Measurements from ENCODE around the gene CIAO3.

- TF ChIP-seq, protein P1, sequence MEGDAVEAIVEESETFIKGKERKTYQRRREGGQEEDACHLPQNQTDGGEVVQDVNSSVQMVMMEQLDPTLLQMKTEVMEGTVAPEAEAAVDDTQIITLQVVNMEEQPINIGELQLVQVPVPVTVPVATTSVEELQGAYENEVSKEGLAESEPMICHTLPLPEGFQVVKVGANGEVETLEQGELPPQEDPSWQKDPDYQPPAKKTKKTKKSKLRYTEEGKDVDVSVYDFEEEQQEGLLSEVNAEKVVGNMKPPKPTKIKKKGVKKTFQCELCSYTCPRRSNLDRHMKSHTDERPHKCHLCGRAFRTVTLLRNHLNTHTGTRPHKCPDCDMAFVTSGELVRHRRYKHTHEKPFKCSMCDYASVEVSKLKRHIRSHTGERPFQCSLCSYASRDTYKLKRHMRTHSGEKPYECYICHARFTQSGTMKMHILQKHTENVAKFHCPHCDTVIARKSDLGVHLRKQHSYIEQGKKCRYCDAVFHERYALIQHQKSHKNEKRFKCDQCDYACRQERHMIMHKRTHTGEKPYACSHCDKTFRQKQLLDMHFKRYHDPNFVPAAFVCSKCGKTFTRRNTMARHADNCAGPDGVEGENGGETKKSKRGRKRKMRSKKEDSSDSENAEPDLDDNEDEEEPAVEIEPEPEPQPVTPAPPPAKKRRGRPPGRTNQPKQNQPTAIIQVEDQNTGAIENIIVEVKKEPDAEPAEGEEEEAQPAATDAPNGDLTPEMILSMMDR (IDR thresholded peaks at IDR 0.05) = no peak
- no peak for TF ChIP-seq EP300 (IDR thresholded peaks at IDR 0.05)
These were observed 24.2 kb upstream of the CIAO3 start for GRCh38 chr16:764848-765487.
